Large intestine (tissue), 3 donors: ENCODE measurements around the gene DHRS7B. TPM values are rescaled to one million over a fixed set of nuclear protein-coding genes. Genes with fewer than 3 reads are reported as not detected.
A peak's percentile ranks its signal among the peaks of the same experiment; 100 is the strongest.
"Not testable (repeated sequence)": the region's sequence is repeated elsewhere in the genome, so short reads cannot be mapped to it uniquely, and the experiment has no call there.

ENCODE experiments used
- DNase-seq, 2 donors: peaks; one replicate each; pipeline versions ENCODE4 v3.0.0 to v3.0.0-alpha.2; 2013
- H3K27ac ChIP-seq: one replicate; pipeline ENCODE4 v1.5.1; 2013; ENCODE audit warnings: low read length
- H3K27me3 ChIP-seq: 2 replicates; pipeline ENCODE4 v1.6.1; 2013; ENCODE audit warnings: low read length; ENCODE audit not compliant: control insufficient read depth, insufficient read depth
- H3K36me3 ChIP-seq: 2 replicates; pipeline ENCODE4 v1.6.1; 2013; ENCODE audit warnings: low read length; ENCODE audit not compliant: control insufficient read depth, insufficient read depth
- H3K4me1 ChIP-seq: one replicate; pipeline ENCODE4 v1.6.1; 2013; ENCODE audit warnings: low read length; ENCODE audit not compliant: control insufficient read depth, insufficient read depth
- H3K4me3 ChIP-seq: one replicate; pipeline ENCODE4 v1.5.1; 2013; ENCODE audit warnings: low read length
- H3K9me3 ChIP-seq: one replicate; pipeline ENCODE4 v1.6.1; 2013; ENCODE audit warnings: mild to moderate bottlenecking, low read depth, low read length, moderate library complexity; ENCODE audit not compliant: control insufficient read depth
- WGBS: methylation state at CpG from one replicate; pipeline ENCODE4 v1.1.5; 2013; ENCODE audit warnings: low lambda C conversion rate; ENCODE audit not compliant: insufficient coverage; 5-methylcytosine and 5-hydroxymethylcytosine counted together
- polyA plus RNA-seq: library from polyadenylated mRNA; unstranded; fragments of 120-200 nt; gene quantifications from one replicate; pipeline ENCODE4 v1.2.1, GENCODE V29; 2013

DHRS7B gene
- polyA plus RNA-seq, 1 donor: 29.2 TPM

DNA sequence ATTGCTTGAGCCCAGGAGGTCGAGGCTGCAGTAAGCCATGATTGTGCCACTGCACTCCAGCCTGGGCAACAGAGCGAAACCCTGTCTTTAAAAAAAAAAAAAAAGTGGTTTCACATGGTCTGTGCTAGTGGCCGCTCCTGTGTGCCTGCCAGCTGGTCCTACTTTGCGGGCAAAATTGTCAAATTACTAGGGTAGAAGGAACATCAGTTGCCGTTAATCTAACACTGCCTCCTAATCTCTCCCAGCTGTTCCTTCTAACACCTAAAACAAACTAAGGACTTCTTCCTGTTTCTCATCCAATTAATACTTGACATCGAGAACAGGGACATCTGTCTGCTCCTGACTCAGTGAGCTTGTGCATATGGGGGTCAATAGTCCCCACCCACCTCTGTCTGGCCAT, 63.3 kb downstream of the DHRS7B start:
- no peaks in the 10 kb centered on the region for H3K27me3 ChIP-seq
- no peak overlapping the region for H3K4me3 ChIP-seq
- H3K27ac ChIP-seq: no peak overlapping the region
- no peaks in the 10 kb centered on the region for H3K4me1 ChIP-seq
- WGBS: no CpG with 5 or more reads among the region's 6 CpGs
- DNase-seq: no peak
- H3K9me3 ChIP-seq: no peaks in the 10 kb centered on the region
- peaks cover 34% of the 10 kb centered on the region for H3K36me3 ChIP-seq

- no CpG with 5 or more reads among the region's 2 CpGs for WGBS
- Histone ChIP-seq H3K9me3 (no peaks in the 10 kb centered on the region), H3K4me1 (no peaks in the 10 kb centered on the region), H3K27ac (no peak overlapping the region), H3K36me3 (peaks cover 36% of the 10 kb centered on the region), H3K27me3 (no peaks in the 10 kb centered on the region), H3K4me3 (no peak overlapping the region)
- DNase-seq: no peak
These were observed 64.9 kb downstream of the DHRS7B start for GRCh38 chr17:21191698-21192097.

DNA sequence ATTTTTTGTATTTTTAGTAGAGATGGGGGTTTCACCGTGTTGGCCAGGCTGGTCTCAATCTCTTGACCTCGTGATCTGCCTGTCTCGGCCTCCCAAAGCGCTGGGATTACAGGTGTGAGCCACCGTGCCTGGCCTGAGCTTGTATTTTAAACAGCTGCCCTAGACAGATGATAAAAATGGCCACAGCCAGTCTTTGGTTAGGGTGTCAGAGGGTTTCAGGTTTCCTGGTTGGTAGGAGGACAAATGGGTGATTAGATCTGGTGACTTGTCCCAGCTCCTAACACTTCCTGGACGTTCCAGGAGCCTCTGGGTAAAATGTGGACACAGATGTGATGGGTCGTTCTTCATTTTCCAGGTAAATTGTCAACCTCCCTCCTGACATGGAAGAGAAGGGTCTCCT, 65.7 kb downstream of the DHRS7B start:
- H3K27ac ChIP-seq, H3K4me1 ChIP-seq, H3K9me3 ChIP-seq, H3K4me3 ChIP-seq, DNase-seq, H3K27me3 ChIP-seq: not testable (repeated sequence)
- peaks cover 41% of the 10 kb centered on the region for H3K36me3 ChIP-seq
- no CpG with 5 or more reads among the region's 7 CpGs for WGBS

DNA sequence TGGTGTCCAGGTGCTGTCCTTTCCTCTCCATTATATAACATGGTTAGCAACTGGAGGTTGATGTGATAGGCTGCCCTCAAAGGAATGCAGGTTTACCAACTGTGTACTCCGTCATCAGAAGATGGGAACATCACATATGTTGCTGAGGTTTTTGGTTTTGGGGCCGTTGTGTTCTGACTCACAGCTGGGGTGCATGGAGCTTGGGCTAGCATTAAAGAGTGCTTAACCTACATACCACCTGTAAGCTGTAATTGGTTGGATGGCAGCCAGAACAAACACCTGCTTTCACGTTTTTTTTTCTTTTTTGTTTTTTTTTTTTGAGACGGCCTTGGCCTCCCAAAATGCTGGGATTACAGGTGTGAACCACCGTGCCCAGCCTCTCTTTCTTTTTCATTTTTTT, 66.3 kb downstream of the DHRS7B start:
- Histone ChIP-seq H3K27ac (no peak overlapping the region), H3K9me3 (no peaks in the 10 kb centered on the region), H3K4me1 (no peaks in the 10 kb centered on the region), H3K27me3 (no peaks in the 10 kb centered on the region), H3K4me3 (no peak overlapping the region), H3K36me3 (peaks cover 47% of the 10 kb centered on the region)
- DNase-seq: no peak
- WGBS: 73% methylated on average over 3 of the region's 5 CpGs

DNA sequence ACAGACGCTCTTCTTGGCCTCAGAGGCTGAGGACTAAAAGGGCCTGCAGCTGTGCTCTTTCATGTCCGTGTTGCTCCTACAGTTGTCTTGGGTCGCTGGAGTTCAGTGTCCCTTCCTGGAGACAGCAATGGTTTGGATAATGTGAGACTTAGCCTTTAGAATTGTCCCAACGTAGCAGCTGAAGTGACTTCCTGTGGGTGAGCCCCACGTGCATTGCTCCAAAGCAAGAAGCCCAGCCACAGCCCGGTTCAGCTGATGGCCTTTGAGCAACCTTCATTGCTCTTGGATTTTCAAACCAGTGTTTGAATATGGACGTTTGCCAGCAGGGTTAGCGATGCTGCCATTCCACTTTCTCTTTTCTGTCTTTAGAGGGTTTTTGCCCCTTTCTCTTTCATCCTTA, 67.5 kb downstream of the DHRS7B start:
- Histone ChIP-seq H3K9me3 (no peaks in the 10 kb centered on the region), H3K27me3 (no peaks in the 10 kb centered on the region), H3K36me3 (peaks cover 44% of the 10 kb centered on the region), H3K27ac (no peak overlapping the region), H3K4me3 (no peak overlapping the region), H3K4me1 (no peaks in the 10 kb centered on the region)
- WGBS: 67% methylated on average over 2 of the region's 8 CpGs
- peak in 1 of 2 donors; percentile 15 for DNase-seq

GRCh38 chr17:21194703-21195102, 67.9 kb downstream of the DHRS7B start:
- Histone ChIP-seq H3K9me3 (no peaks in the 10 kb centered on the region), H3K36me3 (peaks cover 44% of the 10 kb centered on the region), H3K27me3 (no peaks in the 10 kb centered on the region), H3K4me1 (no peaks in the 10 kb centered on the region), H3K4me3 (no peak overlapping the region), H3K27ac (no peak overlapping the region)
- DNase-seq: peak; percentile 15
- WGBS: no CpG with 5 or more reads among the region's 5 CpGs

GRCh38 chr17:21196126-21196525, 69.4 kb downstream of the DHRS7B start:
- Histone ChIP-seq H3K36me3 (peaks cover 40% of the 10 kb centered on the region), H3K9me3 (no peaks in the 10 kb centered on the region), H3K4me1 (no peaks in the 10 kb centered on the region), H3K4me3 (no peak overlapping the region), H3K27me3 (no peaks in the 10 kb centered on the region), H3K27ac (no peak overlapping the region)
- no peak for DNase-seq
- no CpG with 5 or more reads among the region's 5 CpGs for WGBS

- Histone ChIP-seq H3K27ac (no peak overlapping the region), H3K27me3 (no peaks in the 10 kb centered on the region), H3K4me1 (no peaks in the 10 kb centered on the region), H3K36me3 (peaks cover 45% of the 10 kb centered on the region), H3K4me3 (no peak overlapping the region), H3K9me3 (no peaks in the 10 kb centered on the region)
- no CpG with 5 or more reads among the region's 20 CpGs for WGBS
- DNase-seq: no peak
These were observed 71.6 kb downstream of the DHRS7B start for GRCh38 chr17:21198411-21198810.

- H3K27ac ChIP-seq: no peak overlapping the region
- no peak for DNase-seq
- no CpG with 5 or more reads among the region's 9 CpGs for WGBS
- peaks cover 45% of the 10 kb centered on the region for H3K36me3 ChIP-seq
- H3K9me3 ChIP-seq: no peaks in the 10 kb centered on the region
- H3K4me3 ChIP-seq: no peak overlapping the region
- no peaks in the 10 kb centered on the region for H3K4me1 ChIP-seq
- H3K27me3 ChIP-seq: no peaks in the 10 kb centered on the region
These were observed 72.5 kb downstream of the DHRS7B start for GRCh38 chr17:21199311-21199710.

GRCh38 chr17:21199856-21200255, 73.1 kb downstream of the DHRS7B start:
- H3K9me3 ChIP-seq: no peaks in the 10 kb centered on the region
- H3K4me1 ChIP-seq: no peaks in the 10 kb centered on the region
- H3K4me3 ChIP-seq: no peak overlapping the region
- no peak for DNase-seq
- H3K27ac ChIP-seq: no peak overlapping the region
- H3K27me3 ChIP-seq: no peaks in the 10 kb centered on the region
- whole genome bisulfite sequencing: no CpG with 5 or more reads among the region's 10 CpGs
- H3K36me3 ChIP-seq: peaks cover 45% of the 10 kb centered on the region

GRCh38 chr17:21200590-21201297, 74.0 kb downstream of the DHRS7B start:
- no CpG with 5 or more reads among the region's 15 CpGs for WGBS
- peaks cover 41% of the 10 kb centered on the region for H3K36me3 ChIP-seq

More at GRCh38 chr17:21200590-21201297, 74.0 kb downstream of the DHRS7B start:
- Histone ChIP-seq H3K4me3 (no peak overlapping the region), H3K9me3 (no peaks in the 10 kb centered on the region), H3K27ac (no peak overlapping the region), H3K4me1 (no peaks in the 10 kb centered on the region), H3K27me3 (no peaks in the 10 kb centered on the region)
- no peak for DNase-seq
